ENCODE measurements around the gene TRPM4. TPM values are rescaled to one million over a fixed set of nuclear protein-coding genes. Genes with fewer than 3 reads are reported as not detected.
A peak's percentile ranks its signal among the peaks of the same experiment; 100 is the strongest.
"Not testable (repeated sequence)": the region's sequence is repeated elsewhere in the genome, so short reads cannot be mapped to it uniquely, and the experiment has no call there.

The TRPM4 gene
- total RNA-seq, 1 donor from 2014 or later, result 3.1 TPM

GRCh38 chr19:49126575-49126974 is 31.0 kb upstream of the TRPM4 start:
- H2AFZ ChIP-seq (replicated peaks), result no peak overlapping the region
- H3K36me3 Mint-ChIP-seq, result peaks cover 1% of the 10 kb centered on the region
- no peak overlapping the region for H3K4me3 ChIP-seq
- peaks cover 24% of the 10 kb centered on the region for H3K27me3 ChIP-seq
- H3F3A ChIP-seq (ENCODE audit: low read depth), result peaks cover 12% of the 10 kb centered on the region
- H3K4me1 Mint-ChIP-seq, result peaks cover 18% of the 10 kb centered on the region
- H3K9me3 ChIP-seq (ENCODE audit: low read depth), result no peaks in the 10 kb centered on the region
- H3K4me1 ChIP-seq, result no peaks in the 10 kb centered on the region
- H3K9me3 Mint-ChIP-seq, result peaks cover 2% of the 10 kb centered on the region
- no peaks in the 10 kb centered on the region for H3K79me2 ChIP-seq (ENCODE audit: low read depth)
- no peak for DNase-seq (ENCODE audit: low spot score)
- H3K27ac Mint-ChIP-seq, result no peak overlapping the region
- H3K27ac ChIP-seq, result no peak overlapping the region
- no peak overlapping the region for H3K9ac ChIP-seq
- H3K4me2 ChIP-seq, result no peak overlapping the region
- H3K27me3 Mint-ChIP-seq (ENCODE audit: insufficient read depth, low read depth), result peaks cover 15% of the 10 kb centered on the region
- H3K4me3 Mint-ChIP-seq, result no peak overlapping the region
- H3K36me3 ChIP-seq, result no peaks in the 10 kb centered on the region
- no peaks in the 10 kb centered on the region for H4K20me1 ChIP-seq (ENCODE audit: low read depth)
- TF ChIP-seq CTCF (IDR thresholded peaks at IDR 0.05), result no peak
- no peak for TF ChIP-seq EZH2 (IDR thresholded peaks at IDR 0.05)
- no peak for TF ChIP-seq EZH2phosphoT487 (IDR thresholded peaks at IDR 0.05)

GRCh38 chr19:49127225-49127624 is 30.4 kb upstream of the TRPM4 start:
- not testable (repeated sequence) for H3K79me2 ChIP-seq (ENCODE audit: low read depth); H3K9me3 Mint-ChIP-seq; DNase-seq (ENCODE audit: low spot score); H2AFZ ChIP-seq (replicated peaks); H4K20me1 ChIP-seq (ENCODE audit: low read depth); H3K36me3 ChIP-seq; H3K4me3 Mint-ChIP-seq; H3K27ac ChIP-seq; H3K27ac Mint-ChIP-seq; H3K9me3 ChIP-seq (ENCODE audit: low read depth); H3K36me3 Mint-ChIP-seq; H3K9ac ChIP-seq; H3K4me1 ChIP-seq
- peak overlapping the region; percentile 70 for H3K4me2 ChIP-seq
- H3K4me3 ChIP-seq, result peak overlapping the region; percentile 39
- Mint-ChIP-seq H3K27me3 (ENCODE audit: insufficient read depth, low read depth) (peaks cover 15% of the 10 kb centered on the region), H3K4me1 (peaks cover 18% of the 10 kb centered on the region)
- H3F3A ChIP-seq (ENCODE audit: low read depth), result peaks cover 12% of the 10 kb centered on the region
- peaks cover 17% of the 10 kb centered on the region for H3K27me3 ChIP-seq

- peak overlapping the region; percentile 70 for H3K4me2 ChIP-seq
- peak; percentile 97 for DNase-seq (ENCODE audit: low spot score)
- peaks cover 11% of the 10 kb centered on the region for H3K27me3 ChIP-seq
- no peaks in the 10 kb centered on the region for H3K9me3 ChIP-seq (ENCODE audit: low read depth)
- H3K27ac Mint-ChIP-seq, result no peak overlapping the region
- no peak overlapping the region for H3K27ac ChIP-seq
- H3K4me3 ChIP-seq, result peak overlapping the region; percentile 39
- H3K36me3 ChIP-seq, result no peaks in the 10 kb centered on the region
- H3F3A ChIP-seq (ENCODE audit: low read depth), result peaks cover 18% of the 10 kb centered on the region
- peaks cover 5% of the 10 kb centered on the region for H3K36me3 Mint-ChIP-seq
- TF ChIP-seq EZH2phosphoT487 (IDR thresholded peaks at IDR 0.05) (no peak), EZH2 (IDR thresholded peaks at IDR 0.05) (no peak), CTCF (IDR thresholded peaks at IDR 0.05) (peak; percentile 25)
- H3K9ac ChIP-seq, result no peak overlapping the region
- peak overlapping the region; percentile 89 for H3K4me3 Mint-ChIP-seq
- no peaks in the 10 kb centered on the region for H3K4me1 ChIP-seq
- peaks cover 15% of the 10 kb centered on the region for H3K27me3 Mint-ChIP-seq (ENCODE audit: insufficient read depth, low read depth)
- H3K9me3 Mint-ChIP-seq, result peaks cover 2% of the 10 kb centered on the region
- no peaks in the 10 kb centered on the region for H4K20me1 ChIP-seq (ENCODE audit: low read depth)
- peaks cover 18% of the 10 kb centered on the region for H3K4me1 Mint-ChIP-seq
- H2AFZ ChIP-seq (replicated peaks), result peak overlapping the region; percentile 89
- H3K79me2 ChIP-seq (ENCODE audit: low read depth), result no peaks in the 10 kb centered on the region
Measured at GRCh38 chr19:49127674-49128544, 29.7 kb upstream of the TRPM4 start.
